Measurements from ENCODE around the gene COLQ.
"Not testable (repeated sequence)": the region's sequence is repeated elsewhere in the genome, so short reads cannot be mapped to it uniquely, and the experiment has no call there.

COLQ gene

DNA sequence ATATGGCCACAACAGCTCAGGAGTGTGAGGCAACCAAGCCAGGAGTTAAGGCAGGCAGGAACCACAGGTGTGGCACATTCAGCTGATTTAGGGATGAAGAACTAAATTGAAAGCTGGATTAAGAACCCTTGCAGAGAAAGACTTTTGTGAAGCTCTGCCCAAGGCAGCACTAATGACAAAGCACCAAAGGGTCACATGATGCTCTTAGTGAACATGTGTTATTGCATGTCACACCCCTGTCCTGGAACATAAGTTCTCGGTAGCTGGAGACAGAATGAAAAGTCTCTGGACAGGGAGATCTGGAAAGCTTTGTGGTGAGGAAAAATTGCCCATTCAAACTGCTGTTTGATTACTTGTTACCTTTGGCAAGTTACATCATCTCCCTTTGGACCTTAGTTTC, 90.9 kb downstream of the COLQ start:
- H3K36me3 ChIP-seq (replicated peaks): peaks cover 52% of the 10 kb centered on the region
- no peaks in the 10 kb centered on the region for H3K27me3 ChIP-seq (ENCODE audit: low read depth)
- no peak overlapping the region for H3K4me3 ChIP-seq
- H3K9me3 ChIP-seq: no peaks in the 10 kb centered on the region
- in situ Hi-C loops (cut with MboI; ENCODE audit: low sequenced_read_pairs): no loop called here
- H3K4me1 ChIP-seq: peaks cover 9% of the 10 kb centered on the region
- DNase-seq (ENCODE audit: low spot score in 2 of 2): no peak

GRCh38 chr3:15429080-15429479, 92.4 kb downstream of the COLQ start:
- no peaks in the 10 kb centered on the region for H3K9me3 ChIP-seq
- no peaks in the 10 kb centered on the region for H3K27me3 ChIP-seq (ENCODE audit: low read depth)
- DNase-seq (ENCODE audit: low spot score in 2 of 2): no peak
- H3K4me1 ChIP-seq: peaks cover 9% of the 10 kb centered on the region
- peak overlapping the region; percentile 90; the same call in 1 of the 2 replicates for H3K4me3 ChIP-seq
- in situ Hi-C loops (cut with MboI; ENCODE audit: low sequenced_read_pairs): no loop called here
- H3K36me3 ChIP-seq (replicated peaks): peaks cover 44% of the 10 kb centered on the region

GRCh38 chr3:15428539-15428938, 93.0 kb downstream of the COLQ start:
- peaks cover 44% of the 10 kb centered on the region for H3K36me3 ChIP-seq (replicated peaks)
- H3K4me3 ChIP-seq: peak overlapping the region; percentile 90
- H3K27me3 ChIP-seq (ENCODE audit: low read depth): no peaks in the 10 kb centered on the region
- in situ Hi-C loops (cut with MboI; ENCODE audit: low sequenced_read_pairs): no loop called here
- no peak for DNase-seq (ENCODE audit: low spot score in 2 of 2)
- no peaks in the 10 kb centered on the region for H3K9me3 ChIP-seq
- H3K4me1 ChIP-seq: peaks cover 9% of the 10 kb centered on the region

GRCh38 chr3:15427981-15428380, 93.5 kb downstream of the COLQ start:
- H3K36me3 ChIP-seq (replicated peaks): peaks cover 44% of the 10 kb centered on the region
- no peaks in the 10 kb centered on the region for H3K9me3 ChIP-seq
- peaks cover 9% of the 10 kb centered on the region for H3K4me1 ChIP-seq
- DNase-seq (ENCODE audit: low spot score in 2 of 2): no peak
- in situ Hi-C loops (cut with MboI; ENCODE audit: low sequenced_read_pairs): no loop called here
- peak overlapping the region; percentile 90 for H3K4me3 ChIP-seq
- no peaks in the 10 kb centered on the region for H3K27me3 ChIP-seq (ENCODE audit: low read depth)

- peaks cover 9% of the 10 kb centered on the region for H3K4me1 ChIP-seq
- H3K4me3 ChIP-seq: peak within 1 kb of the TSS; percentile 90
- H3K36me3 ChIP-seq (replicated peaks): peaks cover 47% of the 10 kb centered on the region
- H3K9me3 ChIP-seq: no peaks in the 10 kb centered on the region
- in situ Hi-C loops (cut with MboI; ENCODE audit: low sequenced_read_pairs): no loop called here
- peak; percentile 72 to 89 for DNase-seq (ENCODE audit: low spot score in 2 of 2)
- H3K27me3 ChIP-seq (ENCODE audit: low read depth): no peaks in the 10 kb centered on the region
These were observed 94.2 kb downstream of the COLQ start, which contains the start of the genes EAF1 and METTL6 for GRCh38 chr3:15427182-15427880. Gene EAF1, plus strand, starts transcription at chr3:15427598. Its CDS starts 182 bp downstream, at chr3:15427780. Gene METTL6, minus strand, starts transcription at chr3:15427544. Its CDS starts 1,033 bp downstream, at chr3:15426511.

DNA sequence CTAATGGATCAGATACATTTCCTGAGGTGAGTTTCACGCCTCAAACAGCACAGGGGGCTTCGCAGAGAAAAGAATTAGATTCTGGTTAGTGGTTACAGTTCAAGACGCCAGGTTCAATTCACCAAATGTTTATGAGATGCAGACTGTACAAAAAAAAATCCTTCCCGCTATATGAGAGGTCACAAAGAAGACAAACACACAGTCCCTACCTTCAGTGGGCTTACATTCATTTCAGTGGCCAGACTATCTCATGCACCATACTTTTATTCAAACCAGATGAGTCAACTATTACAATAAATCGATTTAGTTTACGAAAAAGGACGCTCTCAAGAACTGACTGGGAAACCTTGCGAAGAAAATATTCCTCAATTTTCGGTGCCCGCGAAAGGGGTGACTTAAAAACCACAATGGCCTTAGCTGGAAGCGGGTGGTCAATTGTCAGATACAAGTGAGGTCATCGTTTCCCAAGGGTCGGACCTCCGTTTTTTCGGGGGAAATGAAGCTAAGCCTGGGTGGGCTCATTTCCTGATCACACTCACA, 94.9 kb downstream of the COLQ start:
- peaks cover 40% of the 10 kb centered on the region for H3K36me3 ChIP-seq (replicated peaks)
- H3K4me3 ChIP-seq: peak overlapping the region; percentile 90
- peaks cover 9% of the 10 kb centered on the region for H3K4me1 ChIP-seq
- no peaks in the 10 kb centered on the region for H3K9me3 ChIP-seq
- in situ Hi-C loops (cut with MboI; ENCODE audit: low sequenced_read_pairs): no loop called here
- no peak for DNase-seq (ENCODE audit: low spot score in 2 of 2)
- no peaks in the 10 kb centered on the region for H3K27me3 ChIP-seq (ENCODE audit: low read depth)

DNA sequence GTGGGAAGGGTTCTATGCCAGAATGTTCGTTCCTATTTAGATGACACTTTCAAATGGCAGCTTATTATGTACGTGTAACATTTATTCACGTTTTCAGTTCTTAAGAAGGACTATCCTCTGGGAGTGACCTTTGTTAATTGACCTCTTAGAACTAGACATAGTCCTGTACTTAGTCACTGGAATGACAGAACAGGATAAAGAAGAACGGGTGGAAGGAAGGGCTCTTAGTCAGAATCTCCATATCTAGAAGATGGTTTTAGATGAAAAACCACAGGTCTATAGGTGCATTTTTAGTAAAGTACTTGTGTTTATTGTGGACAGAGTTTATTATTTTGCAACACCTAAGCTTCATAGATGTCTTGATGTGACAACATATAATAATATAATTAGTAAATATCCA, 100.6 kb downstream of the COLQ start:
- no peak for DNase-seq (ENCODE audit: low spot score in 2 of 2)
- peaks cover 46% of the 10 kb centered on the region for H3K36me3 ChIP-seq (replicated peaks)
- no peaks in the 10 kb centered on the region for H3K27me3 ChIP-seq (ENCODE audit: low read depth)
- no peak overlapping the region for H3K4me3 ChIP-seq
- no peaks in the 10 kb centered on the region for H3K4me1 ChIP-seq
- no peaks in the 10 kb centered on the region for H3K9me3 ChIP-seq
- in situ Hi-C loops (cut with MboI; ENCODE audit: low sequenced_read_pairs): no loop called here

DNA sequence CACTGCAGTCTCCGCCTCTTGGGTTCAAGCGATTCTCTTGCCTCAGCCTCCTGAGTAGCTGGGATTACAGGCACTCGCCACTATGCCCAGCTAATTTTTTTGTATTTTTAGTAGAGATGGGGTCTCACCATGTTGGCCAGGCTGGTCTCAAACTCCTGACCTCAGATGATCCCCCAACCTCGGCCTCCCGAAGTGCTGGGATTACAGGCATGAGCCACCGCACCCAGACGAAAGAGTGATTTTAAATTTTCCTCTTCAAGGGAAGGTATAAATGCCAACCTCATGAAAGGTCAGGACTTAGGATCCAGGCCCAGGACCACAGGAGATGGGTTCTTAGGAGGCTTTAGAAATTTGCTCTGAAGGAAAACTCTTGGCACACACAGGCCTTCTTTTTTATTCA, 110.5 kb downstream of the COLQ start:
- in situ Hi-C loops (cut with MboI; ENCODE audit: low sequenced_read_pairs); DNase-seq (ENCODE audit: low spot score in 2 of 2): not testable (repeated sequence)
- H3K36me3 ChIP-seq (replicated peaks): peaks cover 48% of the 10 kb centered on the region

DNA sequence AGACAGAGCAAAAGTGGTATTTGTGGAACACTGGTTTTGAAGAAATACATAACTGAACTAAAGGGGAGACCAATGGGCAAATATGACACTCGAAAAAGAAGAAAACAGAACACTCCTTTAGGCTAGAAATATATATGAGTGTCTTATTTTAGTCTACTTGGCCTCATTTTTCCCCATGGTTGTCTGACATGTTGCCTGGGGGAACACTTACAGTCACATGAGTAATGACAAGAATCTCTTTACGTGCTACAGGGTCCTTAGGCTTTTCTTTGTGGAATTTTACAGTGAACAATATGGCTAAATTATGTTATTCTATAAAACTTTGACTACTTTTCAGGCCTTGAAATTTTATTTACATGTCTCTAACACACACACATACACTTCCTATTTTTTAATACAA, 111.7 kb downstream of the COLQ start:
- no peak for DNase-seq (ENCODE audit: low spot score in 2 of 2)
- H3K4me1 ChIP-seq: no peaks in the 10 kb centered on the region
- H3K4me3 ChIP-seq: no peak overlapping the region
- H3K9me3 ChIP-seq: no peaks in the 10 kb centered on the region
- H3K36me3 ChIP-seq (replicated peaks): peaks cover 36% of the 10 kb centered on the region
- no peaks in the 10 kb centered on the region for H3K27me3 ChIP-seq (ENCODE audit: low read depth)
- in situ Hi-C loops (cut with MboI; ENCODE audit: low sequenced_read_pairs): loop anchor here (10.0 kb wide), 1 partner anchor 295 kb away; no protein-coding TSS in a partner anchor

More for the DNA sequence above, 110.5 kb downstream of the COLQ start:
- H3K4me3 ChIP-seq; H3K9me3 ChIP-seq; H3K4me1 ChIP-seq; H3K27me3 ChIP-seq (ENCODE audit: low read depth): not testable (repeated sequence)

GRCh38 chr3:15409239-15409638, 112.3 kb downstream of the COLQ start:
- no peaks in the 10 kb centered on the region for H3K9me3 ChIP-seq
- H3K36me3 ChIP-seq (replicated peaks): peaks cover 31% of the 10 kb centered on the region
- no peak for DNase-seq (ENCODE audit: low spot score in 2 of 2)
- in situ Hi-C loops (cut with MboI; ENCODE audit: low sequenced_read_pairs): loop anchor here (10.0 kb wide), 1 partner anchor 294 kb away; no protein-coding TSS in a partner anchor
- H3K4me3 ChIP-seq: no peak overlapping the region
- H3K4me1 ChIP-seq: no peaks in the 10 kb centered on the region
- H3K27me3 ChIP-seq (ENCODE audit: low read depth): no peaks in the 10 kb centered on the region

GRCh38 chr3:15405448-15406050, 116.0 kb downstream of the COLQ start:
- peak; percentile 18 to 55 for DNase-seq (ENCODE audit: low spot score in 2 of 2)
- no peaks in the 10 kb centered on the region for H3K4me1 ChIP-seq
- no peaks in the 10 kb centered on the region for H3K9me3 ChIP-seq
- H3K4me3 ChIP-seq: no peak overlapping the region
- no peaks in the 10 kb centered on the region for H3K27me3 ChIP-seq (ENCODE audit: low read depth)
- in situ Hi-C loops (cut with MboI; ENCODE audit: low sequenced_read_pairs): loop anchor here (10.0 kb wide), 1 partner anchor 291 kb away; no protein-coding TSS in a partner anchor
- H3K36me3 ChIP-seq (replicated peaks): peaks cover 3% of the 10 kb centered on the region

- no peaks in the 10 kb centered on the region for H3K4me1 ChIP-seq
- in situ Hi-C loops (cut with MboI; ENCODE audit: low sequenced_read_pairs): loop anchor here (10.0 kb wide), 1 partner anchor 290 kb away; no protein-coding TSS in a partner anchor
- H3K4me3 ChIP-seq: no peak overlapping the region
- H3K9me3 ChIP-seq: no peaks in the 10 kb centered on the region
- no peaks in the 10 kb centered on the region for H3K27me3 ChIP-seq (ENCODE audit: low read depth)
- no peaks in the 10 kb centered on the region; the same call in 1 of the 2 replicates for H3K36me3 ChIP-seq (replicated peaks)
- DNase-seq (ENCODE audit: low spot score in 2 of 2): no peak
These were observed 116.7 kb downstream of the COLQ start for GRCh38 chr3:15404767-15405166.

DNA sequence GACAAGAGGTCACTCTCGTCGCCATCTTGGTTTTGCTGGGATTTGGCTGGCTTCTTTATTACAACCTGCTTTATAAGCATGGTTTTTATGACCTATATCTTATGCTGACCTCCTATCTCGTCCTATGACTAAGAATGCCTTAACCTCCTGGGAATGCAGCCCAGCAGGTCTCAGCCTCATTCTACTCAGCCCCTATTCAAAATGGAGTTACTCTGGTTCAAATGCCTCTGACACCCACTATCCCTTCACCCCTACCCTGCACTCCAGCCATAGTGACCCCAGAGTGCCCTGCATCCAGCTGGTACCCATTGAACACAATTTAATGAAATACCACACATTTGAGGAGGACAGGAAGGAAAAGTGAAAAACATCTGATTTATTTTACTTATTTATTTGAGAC, 117.5 kb downstream of the COLQ start:
- Histone ChIP-seq H3K36me3 (replicated peaks) (no peaks in the 10 kb centered on the region), H3K4me3 (no peak overlapping the region), H3K9me3 (no peaks in the 10 kb centered on the region), H3K27me3 (ENCODE audit: low read depth) (no peaks in the 10 kb centered on the region), H3K4me1 (no peaks in the 10 kb centered on the region)
- in situ Hi-C loops (cut with MboI; ENCODE audit: low sequenced_read_pairs): loop anchor here (10.0 kb wide), 1 partner anchor 289 kb away; no protein-coding TSS in a partner anchor
- DNase-seq (ENCODE audit: low spot score in 2 of 2): no peak

GRCh38 chr3:15403495-15403894, 118.0 kb downstream of the COLQ start:
- in situ Hi-C loops (cut with MboI; ENCODE audit: low sequenced_read_pairs): loop anchor here (10.0 kb wide), 1 partner anchor 289 kb away; no protein-coding TSS in a partner anchor

More at GRCh38 chr3:15403495-15403894, 118.0 kb downstream of the COLQ start:
- no peak overlapping the region for H3K4me3 ChIP-seq
- no peaks in the 10 kb centered on the region for H3K9me3 ChIP-seq
- no peak for DNase-seq (ENCODE audit: low spot score in 2 of 2)
- no peaks in the 10 kb centered on the region for H3K36me3 ChIP-seq (replicated peaks)
- no peaks in the 10 kb centered on the region for H3K27me3 ChIP-seq (ENCODE audit: low read depth)
- H3K4me1 ChIP-seq: no peaks in the 10 kb centered on the region
